ENCODE data around the gene BIN1.

BIN1 gene

DNA sequence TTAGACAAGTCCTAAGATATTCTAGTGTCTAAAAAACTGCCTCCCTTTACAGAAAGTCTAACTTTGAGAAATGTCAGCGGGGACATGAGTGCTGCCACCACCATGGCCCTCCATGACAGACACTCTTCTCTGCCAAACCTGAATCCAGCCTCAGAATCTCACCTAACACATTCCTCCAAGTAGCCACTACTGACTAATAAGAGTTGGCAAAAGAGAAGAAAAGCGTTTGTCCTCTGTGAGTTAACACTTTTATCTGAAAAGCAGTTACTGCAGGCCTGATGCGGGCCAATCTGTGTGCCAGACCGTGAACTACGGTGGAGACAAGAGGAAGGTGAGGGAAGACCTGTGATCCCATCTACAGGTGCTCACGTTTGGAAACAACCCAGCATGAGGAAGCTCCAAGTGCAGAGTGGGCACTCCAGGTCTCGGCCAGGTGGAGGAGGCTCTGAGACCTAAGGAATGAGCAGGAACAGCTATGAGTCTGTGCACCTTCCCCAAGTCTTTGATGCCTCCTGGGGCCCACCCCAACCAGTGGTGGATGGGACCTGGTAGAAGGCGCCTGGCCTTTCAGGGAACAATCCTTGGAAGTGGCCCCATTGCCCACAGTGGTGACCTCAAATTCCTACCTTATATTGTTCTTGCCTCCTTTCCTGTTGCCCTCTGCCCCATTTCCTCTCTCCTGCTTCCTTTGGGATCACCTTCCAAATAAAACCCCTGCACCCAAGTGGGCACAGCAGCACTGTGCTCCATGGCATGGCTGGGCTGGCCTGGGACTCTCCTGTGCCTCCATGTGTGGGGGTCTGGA lies 91.6 kb downstream of the BIN1 start:
- no peak for DNase-seq

DNA sequence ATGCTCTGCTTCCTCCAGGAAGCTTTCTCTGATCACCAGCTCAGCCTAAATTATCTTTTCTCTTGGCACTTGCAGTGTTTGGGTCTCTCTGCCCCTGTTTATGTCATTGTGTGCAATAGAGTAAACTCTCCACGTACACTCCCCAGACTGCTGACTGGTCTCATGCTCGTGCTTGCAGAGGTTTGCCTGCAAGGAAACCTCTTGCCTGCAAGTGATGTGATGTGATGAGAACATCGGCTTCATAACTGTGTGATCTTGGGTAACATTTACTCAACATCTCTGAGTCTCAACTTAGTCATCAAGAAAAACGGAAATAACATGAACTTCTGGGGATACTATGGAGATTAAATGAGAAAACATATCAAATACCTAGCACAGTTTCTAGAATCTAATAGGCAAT lies 92.3 kb downstream of the BIN1 start:
- no peak for DNase-seq

DNA sequence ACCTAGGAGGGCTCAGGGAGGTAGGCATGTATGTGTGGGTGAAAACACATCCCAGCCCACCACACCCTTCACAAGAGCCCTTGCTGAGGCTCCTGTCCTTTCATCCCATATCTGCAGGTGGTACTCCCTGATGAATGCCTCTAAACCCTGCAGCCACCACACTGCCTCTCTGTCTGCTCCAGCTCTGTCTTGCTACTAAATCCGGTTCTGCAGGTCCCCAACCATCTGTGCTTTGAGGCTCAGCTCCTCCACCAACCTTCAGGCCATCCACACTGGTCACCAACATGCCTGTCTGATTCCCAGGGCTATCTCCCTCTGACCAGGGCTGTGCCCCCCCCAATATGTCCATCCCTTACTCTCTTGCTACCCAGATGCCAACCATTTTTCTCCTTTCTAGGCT lies 92.7 kb downstream of the BIN1 start:
- no peak for DNase-seq

DNA sequence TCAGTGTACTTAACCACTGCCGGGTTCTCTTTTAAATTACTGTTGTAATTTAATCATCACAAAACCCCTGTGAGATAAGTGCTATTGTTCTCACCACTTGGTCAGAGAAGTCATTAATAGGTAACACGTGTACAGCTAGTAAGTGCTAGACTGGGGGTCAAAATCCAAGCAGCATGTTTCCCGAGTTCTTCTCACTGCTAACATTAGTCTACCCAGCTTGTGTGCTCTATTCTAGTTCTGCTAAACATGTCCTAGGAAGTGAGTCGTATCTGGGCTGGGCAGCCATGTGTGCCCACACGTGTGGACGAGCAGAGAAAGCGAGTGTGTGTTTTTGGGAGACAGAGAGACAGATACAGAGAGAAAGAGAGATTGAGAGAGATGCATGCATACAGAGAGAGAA lies 94.1 kb downstream of the BIN1 start:
- DNase-seq, result no peak

DNA sequence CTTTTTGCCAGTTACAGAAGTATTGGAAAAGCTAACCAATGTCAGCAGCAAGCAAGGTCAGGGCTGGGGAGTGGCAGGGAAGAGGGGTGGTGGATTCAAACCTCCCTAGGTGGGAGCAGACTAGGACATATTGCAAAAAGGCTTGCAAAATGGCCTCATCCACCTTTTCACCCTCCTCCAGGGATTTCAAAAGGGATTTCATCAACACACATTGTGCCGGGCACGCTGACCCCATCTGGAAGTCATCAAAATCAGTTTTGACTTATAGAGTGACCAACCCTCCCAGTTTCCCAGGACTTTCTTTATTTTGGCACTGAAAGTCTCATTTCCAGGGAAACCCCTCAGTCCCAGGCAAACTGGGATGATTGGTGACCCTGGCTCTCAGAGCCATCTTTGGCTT lies 94.7 kb downstream of the BIN1 start:
- DNase-seq, result no peak

DNA sequence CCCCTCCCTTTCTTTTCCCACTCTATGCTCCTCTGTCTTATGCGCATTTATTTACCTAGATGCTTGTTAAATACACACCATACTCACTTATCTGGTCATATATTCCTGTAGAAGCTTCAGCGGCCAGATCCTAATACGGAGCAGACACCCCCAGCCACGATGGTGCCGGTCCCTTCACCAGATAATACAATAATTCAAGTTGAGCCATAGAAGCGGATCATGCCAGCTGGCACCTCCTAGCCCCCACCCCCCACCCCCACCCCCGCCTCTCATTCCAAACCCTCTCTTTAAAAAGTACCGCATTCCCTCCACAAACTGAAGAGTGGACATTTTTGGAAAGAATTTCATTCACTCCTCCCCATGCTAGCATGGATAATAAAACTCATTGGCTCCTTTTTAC lies 95.2 kb downstream of the BIN1 start:
- DNase-seq, result no peak

DNA sequence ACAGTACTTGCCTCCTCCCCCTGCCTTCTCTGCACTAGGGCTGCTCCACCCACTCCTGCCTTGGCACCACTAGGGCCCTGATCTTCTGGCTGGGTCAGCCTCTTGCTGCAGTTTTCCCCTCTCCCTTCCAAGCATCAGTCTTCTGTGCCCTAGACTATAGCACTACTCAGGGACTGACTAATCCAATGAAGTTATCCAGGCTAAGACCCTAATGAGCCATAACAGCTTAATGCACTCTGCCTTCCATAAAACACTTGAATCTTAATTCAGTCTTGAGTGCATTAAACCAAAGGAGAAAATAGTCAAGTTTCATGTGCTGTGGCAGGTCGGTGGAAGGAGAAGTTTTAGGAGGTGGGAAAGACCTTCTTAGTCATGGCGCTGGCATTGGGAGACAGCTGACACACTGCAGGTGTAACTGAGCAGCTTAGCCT lies 95.7 kb downstream of the BIN1 start:
- DNase-seq, result no peak

DNA sequence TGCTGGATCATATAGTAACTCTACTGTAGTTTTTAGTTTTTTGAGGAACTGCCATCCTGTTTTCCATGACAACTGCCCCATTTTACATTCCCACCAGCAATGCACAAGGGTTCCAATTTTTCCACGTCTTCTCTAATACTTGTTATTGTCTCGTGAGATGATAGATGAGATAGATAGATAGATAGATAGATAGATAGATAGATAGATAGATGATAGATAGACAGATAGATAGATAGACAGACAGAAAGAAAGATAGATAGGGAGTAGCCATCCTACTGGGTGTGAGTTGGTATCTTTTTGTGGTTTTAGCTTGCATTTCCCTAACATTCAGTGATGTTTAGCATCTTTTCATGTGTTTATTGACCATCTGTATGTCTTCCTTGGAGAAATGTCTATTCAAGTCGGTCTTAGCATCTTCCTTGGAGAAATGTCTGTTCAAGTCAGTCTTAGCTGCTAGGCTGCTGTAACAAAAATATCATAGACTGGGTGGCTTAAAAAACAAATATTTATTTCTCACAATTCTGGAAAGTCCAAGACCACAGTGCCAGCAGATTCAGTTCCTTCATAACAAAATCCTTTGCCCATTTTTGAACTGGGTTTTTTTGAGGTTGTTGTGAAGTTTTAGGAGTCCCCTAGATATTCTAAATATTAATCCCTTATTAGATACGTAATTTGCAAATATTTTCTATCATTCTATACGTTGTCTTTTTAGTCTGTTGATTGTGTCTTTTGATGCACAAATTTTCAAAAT lies 98.5 kb downstream of the BIN1 start:
- DNase-seq, result no peak

DNA sequence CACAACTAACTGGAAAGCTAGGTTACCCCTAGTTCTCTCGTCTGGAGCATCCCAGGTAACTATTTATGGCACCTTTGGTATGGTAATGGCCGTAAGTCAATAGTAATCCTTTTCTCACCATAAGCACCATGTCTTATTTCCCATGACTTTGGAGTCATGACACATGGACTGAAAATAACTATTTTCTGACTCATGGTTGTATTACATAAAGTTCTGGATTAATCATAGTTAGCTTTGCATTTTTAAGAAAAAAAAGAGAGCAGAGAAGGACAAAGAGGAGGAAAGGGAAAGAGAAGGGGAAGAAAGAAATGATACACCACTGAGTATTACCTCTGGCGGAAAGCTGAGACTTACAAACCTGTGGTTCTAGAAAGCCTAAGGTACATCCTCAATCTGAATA lies 99.3 kb downstream of the BIN1 start:
- no peak for DNase-seq

DNA sequence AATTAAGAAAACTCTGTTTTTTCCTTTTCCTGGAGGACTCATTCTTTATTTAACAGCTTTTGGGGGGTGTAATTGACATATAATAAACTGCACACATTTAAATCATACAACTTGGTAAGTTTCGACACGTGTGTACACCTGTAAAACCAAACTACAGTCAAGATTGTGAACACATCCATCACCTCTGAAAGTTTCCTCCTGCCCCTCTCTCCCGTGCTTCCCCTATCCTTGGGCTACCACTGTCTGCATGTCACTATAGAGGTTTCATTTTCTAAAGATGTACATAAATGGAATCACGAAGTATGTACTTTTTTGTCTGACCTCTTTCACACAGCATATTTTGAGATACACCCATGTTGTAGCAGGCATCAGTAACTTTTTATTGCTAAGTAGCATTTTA lies 100.0 kb downstream of the BIN1 start:
- DNase-seq, result no peak

DNA sequence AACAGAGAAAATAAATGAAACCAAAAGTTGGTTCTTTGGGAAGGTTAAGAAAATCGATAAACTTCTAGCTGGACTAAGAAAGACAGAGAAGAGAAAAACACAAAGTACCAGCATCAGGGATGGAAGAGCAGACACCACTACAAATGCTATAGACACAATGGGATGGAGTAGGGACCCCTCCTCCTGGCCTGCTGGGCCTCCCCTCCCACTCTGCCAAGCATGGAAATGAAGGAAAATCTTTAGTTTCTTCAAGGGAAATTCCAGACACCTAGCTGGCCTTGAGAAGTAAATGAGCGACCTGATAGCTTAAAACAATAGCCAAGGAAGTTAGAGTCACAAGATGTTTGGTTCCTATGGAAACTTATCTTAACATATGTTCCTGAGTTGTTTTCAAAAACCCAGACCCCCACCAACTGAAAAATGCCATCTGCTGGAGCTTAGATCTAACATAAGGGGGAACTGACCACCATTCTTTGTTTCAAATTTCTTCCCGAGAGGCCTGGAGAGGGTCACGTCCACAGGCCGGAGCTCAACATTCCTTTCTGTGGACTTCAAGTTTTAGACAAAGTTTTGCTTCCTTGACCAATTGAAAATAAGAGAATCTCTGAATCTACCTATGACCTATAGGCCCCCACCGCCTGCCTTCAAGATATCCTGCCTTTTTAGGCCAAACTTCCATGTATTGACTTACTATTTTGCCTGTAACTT lies 101.9 kb downstream of the BIN1 start:
- DNase-seq, result no peak

DNA sequence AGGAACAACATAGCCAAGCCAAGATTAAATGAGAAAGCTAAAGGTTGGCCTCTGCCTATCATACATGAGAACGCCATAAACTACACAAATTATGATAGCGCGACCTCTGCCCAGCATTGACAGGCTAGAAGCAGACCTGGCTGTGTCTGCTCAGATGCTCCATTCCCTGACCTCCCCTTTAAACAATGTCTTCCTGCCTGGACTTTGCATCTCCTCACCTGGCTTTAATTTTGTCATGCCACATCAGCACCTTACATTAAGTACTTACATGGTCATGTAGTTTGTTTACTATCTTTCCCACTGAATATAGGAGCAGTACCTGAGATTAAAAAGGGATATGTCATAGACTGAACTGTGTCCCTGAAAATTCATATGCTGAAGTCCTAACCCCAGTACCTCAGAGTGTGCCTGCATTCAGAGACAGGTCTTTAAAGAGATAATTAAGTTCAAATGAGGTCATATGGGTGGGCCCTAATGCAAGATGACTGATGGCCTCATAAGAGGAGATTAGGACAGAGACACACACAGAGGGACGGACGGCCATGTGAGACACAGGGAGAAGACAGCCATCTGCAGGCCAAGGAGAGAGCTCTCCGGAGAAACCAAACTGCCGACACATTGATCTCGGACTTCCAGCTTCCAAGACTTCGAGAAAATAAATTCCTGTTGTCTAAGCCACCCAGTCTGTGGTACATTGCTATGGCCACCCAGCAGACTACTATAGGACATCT lies 103.7 kb downstream of the BIN1 start:
- no peak for DNase-seq

DNA sequence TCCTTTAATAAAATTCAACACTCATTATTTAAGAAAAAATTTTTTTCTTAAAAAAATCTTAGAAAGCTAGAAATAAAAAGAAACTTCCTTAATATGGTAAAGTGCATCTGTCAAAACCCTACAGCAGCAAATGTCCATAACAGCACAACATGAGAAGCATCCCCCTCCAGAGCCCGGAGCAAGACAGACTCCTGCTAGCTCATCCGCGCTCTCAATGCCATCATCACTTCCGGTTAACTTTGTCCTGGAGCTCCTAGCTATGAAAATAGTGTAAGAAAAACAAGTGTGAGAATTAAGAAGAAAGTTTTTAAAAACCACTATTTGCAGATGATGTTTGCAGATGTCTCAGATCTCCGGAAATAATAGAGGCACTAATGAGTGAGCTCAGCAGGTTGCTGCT lies 105.2 kb downstream of the BIN1 start:
- DNase-seq, result no peak

DNA sequence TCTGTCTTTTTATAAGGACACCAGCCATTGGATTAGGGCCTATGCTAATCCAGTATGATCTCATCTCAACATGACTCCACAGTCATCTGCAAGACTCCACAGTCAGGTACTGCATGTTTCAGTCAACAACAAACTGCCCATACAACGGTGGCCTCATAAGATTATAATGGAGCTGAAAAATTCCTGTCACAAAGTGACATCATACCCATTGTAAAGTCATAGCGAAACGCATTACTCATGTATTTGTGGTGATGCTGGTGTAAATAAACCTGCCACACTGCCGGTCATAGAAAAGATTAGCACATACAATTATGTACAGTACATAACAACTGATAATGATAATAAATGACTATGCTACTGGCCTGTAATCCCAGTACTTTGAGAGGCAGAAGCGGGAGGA lies 106.0 kb downstream of the BIN1 start:
- DNase-seq, result no peak

DNA sequence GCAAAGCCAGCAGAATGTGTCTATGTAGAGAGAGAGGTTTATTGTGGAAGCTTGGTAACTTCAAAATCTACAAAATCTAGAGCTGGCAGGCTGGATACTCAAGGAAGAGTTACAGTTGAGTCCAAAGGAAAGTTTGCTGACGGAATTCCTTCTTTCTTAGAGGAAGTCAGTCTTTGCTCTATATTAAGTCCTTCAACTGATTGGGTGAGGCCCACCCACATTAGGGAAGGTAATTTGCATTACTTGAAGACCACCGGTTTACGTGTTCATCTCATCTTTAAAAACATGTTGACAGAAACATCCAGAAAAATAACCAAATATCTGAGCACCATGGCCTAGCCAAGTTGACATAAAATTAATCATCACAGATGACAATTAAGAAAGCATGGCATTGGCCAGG lies 106.8 kb downstream of the BIN1 start:
- DNase-seq, result no peak

DNA sequence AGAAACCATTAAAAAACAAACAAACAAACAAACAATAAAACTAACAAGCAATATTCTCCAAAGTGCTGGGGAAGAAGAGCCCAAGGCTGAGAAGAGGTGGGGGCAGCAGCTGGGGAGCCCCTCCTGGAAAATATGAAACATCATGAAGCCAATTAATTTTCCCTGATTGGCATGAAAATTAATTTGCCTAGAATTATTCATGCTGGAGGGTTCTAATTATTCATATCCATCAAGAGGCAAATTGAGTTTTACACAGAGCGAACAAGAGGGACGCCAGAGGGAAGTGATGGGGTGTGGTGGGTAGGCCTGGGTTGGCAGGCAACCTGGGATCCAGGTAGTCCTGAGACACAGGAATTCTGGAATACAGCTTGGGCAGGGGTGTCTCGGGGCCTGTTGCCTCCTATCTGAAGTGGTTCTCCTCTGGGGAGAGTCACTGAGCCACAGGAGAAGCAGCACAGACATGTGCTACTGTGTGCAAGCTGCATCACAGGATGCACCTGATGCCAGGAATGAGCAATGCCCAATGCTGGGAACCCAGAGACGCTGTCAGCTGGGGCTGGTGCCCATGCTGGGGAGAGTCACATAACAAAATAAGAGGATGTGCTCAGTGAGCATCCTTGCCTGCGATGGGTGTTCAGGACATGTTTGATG lies 107.7 kb downstream of the BIN1 start:
- no peak for DNase-seq

DNA sequence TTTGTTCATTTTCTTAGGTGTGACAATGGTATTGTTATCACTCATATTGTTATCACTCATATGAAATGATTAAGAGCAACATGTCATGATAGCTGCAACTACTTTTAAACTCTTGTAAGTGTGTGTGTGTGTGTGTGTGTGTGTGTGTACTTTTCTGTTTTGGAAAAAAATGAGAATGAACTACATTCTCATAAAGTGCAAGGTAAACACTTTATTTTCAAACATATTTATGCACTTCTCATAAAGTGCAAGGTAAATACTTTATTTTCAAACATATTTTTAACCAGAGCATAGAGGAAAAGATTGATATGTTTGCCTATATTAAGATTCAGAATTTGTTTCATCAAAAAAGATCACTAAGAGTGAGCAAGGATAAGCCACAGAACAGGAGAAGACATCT lies 108.5 kb downstream of the BIN1 start:
- DNase-seq, result no peak

Data from NCI-H1930 (cell line).